Activated T-cell treated with anti-CD3 and anti-CD28 coated beads for 48 hours (primary cell): ENCODE results near the gene VAC14.

Experiments
- DNase-seq: peaks from one replicate; pipeline ENCODE4 v3.0.0-alpha.2; 2020; ENCODE audit warnings: low read depth

Gene VAC14

GRCh38 chr16:70786020-70786755 lies 14.8 kb downstream of the VAC14 start:
- no peak for DNase-seq

- DNase-seq: no peak
Observed at GRCh38 chr16:70784692-70785555, 16.0 kb downstream of the VAC14 start.

DNA sequence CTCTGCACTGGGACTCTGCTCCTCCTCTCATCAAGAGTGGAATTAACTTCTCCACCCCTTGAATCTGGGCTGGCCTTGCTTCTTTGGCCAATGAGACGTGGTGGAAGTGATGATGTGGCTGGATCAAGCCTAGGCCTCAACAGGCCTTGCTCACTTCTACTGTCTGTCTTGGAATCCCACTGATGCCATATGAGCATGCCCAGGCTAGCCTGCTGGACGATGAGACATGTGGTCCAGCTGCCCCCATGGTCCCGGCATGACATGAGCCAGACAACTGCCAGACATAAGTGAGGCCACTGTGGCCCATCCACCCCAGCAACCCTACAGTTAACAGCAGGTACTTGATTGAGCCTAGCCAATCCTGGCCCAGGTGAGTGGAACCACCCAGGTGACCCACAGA lies 18.7 kb downstream of the VAC14 start:
- DNase-seq: no peak

DNA sequence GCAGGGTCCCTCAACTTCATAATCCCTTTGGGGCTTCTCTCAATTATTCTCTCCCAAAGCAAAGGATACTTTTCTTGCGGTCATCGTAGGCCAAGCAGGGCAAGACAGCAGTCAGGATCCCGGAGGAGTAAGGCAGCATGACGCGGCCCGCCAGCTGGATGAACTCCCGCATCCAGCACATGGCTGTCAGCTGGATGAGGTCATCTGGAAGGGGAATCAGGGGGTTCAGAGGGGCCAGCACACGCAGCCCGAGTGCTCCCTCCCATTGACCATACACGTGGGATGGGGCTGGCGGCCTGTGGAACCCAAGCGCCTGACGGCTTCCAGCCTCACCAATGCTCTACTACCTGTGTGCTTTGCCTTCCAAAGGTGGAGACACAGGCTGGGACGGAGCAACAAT lies 19.2 kb downstream of the VAC14 start:
- no peak for DNase-seq

GRCh38 chr16:70780546-70780945 lies 20.4 kb downstream of the VAC14 start:
- no peak for DNase-seq

DNA sequence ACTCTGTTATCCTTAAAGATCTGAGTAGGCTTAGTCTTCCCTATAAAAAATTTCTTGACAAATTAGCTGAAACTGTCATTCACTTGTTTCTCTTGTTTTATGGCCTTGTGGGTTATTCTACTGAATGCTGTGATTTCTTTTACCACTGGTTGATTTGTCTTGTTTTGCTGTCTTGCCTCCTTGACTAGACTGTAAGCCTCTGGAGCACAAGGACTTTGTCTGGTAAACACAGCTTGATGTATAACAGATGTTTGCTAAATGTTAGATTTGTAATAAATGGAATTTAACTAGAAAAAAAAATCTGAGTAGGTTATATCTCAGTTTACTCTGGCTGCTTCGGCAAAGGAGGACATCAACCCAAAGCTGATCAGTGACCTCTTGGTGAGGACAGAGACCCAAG lies 21.6 kb downstream of the VAC14 start:
- DNase-seq: no peak

DNA sequence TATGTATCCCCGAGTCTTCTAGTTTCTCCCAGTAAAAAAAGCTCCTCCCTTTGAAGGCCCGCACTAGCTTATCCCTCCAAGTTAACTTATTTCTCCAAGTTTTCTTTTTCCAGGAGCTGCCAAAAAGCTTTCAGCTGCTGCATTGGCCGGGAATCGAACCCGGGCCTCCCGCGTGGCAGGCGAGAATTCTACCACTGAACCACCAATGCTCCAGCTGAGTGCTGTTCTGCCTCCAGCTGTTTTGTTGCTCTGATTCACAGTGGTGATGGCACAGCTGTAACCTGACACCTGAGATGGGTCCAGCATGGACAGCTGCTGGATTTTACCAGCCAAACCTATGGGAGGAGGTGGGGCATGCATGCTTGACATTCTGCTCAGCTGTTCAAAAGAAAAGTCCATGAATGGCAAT lies 22.1 kb downstream of the VAC14 start:
- DNase-seq: no peak

- DNase-seq: no peak
Observed at GRCh38 chr16:70777973-70778406, 23.0 kb downstream of the VAC14 start.

- no peak for DNase-seq
Observed at GRCh38 chr16:70777496-70777895, 23.5 kb downstream of the VAC14 start.

DNA sequence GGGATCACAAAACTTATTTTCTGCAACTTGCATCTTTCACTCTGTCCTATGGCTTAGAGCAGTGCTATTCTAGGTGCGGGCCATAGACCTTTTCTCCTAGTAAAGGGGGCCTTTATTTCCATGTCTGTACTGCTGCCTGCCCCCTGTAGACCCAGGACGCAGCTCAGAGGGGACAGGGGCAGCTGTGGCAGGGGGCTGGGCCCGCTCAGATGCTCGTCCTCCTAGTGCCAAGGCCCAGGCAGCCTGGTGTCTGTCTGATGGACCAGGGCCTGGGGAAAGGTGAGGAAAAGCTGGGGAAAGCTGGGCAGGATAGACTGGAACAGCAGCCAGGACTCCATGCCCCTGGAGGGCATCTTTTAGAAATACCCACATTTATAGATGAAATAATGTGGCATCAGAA lies 25.6 kb downstream of the VAC14 start:
- DNase-seq: no peak

DNA sequence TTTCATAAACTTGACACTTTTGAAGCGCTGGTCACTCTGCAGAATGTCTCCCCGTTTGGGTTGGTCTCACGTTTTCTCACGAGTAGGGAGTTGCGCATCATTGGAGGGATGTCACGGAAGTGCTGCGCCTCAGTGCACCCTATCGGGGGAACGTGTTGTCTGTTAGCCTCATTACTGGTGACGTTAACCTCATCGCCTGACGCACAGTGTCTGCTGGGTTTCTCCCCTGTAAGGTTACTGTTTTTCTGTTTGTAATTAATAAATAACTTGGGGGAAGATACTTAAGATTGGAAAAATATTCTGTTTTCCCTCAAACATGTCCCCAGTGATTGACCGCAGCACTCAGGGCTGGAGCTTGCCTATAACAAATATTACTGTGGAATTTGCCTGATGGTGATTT lies 26.7 kb downstream of the VAC14 start:
- DNase-seq: no peak

DNA sequence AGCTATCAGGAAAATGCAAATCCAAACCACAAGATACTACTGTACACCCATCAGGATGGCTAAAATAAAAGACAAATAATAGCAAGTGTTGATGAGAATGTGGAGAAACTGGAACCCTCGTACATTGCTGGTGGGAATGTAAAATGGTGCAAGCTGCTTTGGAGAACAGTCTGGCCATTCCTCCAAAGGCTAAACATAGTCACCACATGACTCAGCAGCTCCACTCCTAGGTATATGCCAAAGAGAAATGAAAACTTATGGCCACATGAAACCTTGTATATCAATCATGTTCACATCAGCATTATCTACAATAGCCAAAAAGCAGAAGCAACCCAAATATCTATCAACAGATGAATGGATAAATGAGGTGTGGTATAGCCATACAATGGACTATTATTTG lies 28.5 kb downstream of the VAC14 start:
- DNase-seq: no peak

- peak; percentile 60 for DNase-seq
Observed at GRCh38 chr16:70770626-70771552, 30.1 kb downstream of the VAC14 start.

DNA sequence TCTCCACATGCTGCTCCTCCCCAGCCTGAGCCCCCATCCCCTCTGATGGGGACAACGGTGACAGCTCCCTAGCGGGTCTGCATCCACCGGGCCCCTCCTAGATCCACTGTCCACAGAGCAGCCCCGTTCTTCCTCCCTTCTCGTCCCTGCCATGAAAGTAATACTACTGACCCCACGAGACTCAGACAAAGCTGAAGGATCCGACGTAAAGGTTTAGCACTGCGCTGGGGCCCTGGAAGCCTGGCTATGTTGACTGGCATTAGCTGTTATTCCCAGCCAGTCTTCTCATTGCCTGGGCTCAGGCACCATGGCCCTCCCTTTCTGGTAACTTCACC lies 30.7 kb downstream of the VAC14 start:
- DNase-seq: no peak

GRCh38 chr16:70769761-70770160 lies 31.2 kb downstream of the VAC14 start:
- no peak for DNase-seq

DNA sequence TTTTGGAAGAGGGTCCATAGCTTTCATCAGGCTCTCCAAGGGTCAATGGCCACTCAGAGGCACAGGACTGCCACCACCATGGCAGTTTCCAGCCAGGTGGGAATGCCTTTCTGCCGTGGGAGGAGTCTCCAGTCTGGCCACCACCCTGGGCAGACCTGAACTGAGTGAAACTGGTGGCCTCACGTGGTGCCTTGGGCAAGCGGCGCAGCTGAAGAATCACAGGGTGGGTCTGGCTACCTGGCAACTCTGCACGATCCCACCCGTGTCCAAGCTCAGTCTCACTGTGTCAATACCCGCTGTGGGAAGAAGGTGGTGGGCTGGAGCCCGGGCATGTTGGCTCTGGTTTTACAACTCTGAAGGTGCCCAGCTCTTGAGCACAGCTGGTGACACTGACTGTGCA lies 31.8 kb downstream of the VAC14 start:
- no peak for DNase-seq

GRCh38 chr16:70768203-70768580 lies 32.8 kb downstream of the VAC14 start:
- no peak for DNase-seq

GRCh38 chr16:70767377-70768202 lies 33.4 kb downstream of the VAC14 start:
- no peak for DNase-seq

GRCh38 chr16:70766658-70767057 lies 34.3 kb downstream of the VAC14 start:
- DNase-seq: no peak

DNA sequence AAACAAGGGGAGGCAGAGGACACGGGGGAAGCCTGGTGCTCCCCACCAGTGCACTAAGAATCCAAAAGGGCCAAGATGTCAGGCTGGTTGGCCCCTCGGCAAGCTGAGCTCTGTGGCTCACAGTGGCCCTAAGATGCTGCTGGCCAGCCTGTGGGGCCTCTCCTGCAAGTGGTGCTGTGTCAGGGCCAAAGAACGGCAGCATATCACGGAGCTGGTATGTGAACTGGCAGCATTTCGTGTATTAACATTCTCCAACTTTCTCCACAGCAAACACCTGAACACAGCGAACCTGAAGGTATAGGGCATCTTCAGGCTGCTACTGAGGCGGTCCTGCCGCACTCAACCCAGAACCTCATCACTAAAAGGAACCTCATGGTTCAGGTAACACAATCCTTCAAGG lies 34.8 kb downstream of the VAC14 start:
- DNase-seq: no peak

DNA sequence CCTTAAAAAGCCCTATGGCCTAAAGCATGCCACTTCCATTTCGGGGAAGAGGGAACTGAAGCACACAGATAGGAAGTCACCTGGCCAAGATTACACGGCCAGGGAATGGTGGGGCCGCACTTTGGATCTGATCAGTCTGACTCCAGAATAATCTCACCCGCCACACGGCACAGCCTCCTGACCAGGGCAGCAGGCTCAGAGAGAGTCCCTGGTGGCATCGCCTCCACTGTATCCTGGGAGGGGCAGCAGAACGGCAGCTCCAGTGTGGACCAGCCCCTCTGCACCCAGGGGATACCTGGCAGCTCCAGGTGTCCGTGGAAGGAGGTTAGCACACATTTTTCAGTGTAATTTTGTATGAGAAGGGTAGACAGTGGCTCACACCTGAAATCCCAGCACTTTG lies 35.5 kb downstream of the VAC14 start:
- no peak for DNase-seq

GRCh38 chr16:70764632-70765031 lies 36.3 kb downstream of the VAC14 start:
- DNase-seq: no peak
